SK-N-SH (cell line): ENCODE results near the gene DENND1A. TPM values are rescaled to one million over a fixed set of nuclear protein-coding genes. Genes with fewer than 3 reads are reported as not detected.

Source experiments
- CTCF ChIA-PET: fragments of 300-600, 350-600 bp; formaldehyde crosslinking; extraction: SDS; loops from one replicate; lab custom pipeline; 2021; lab: Yijun Ruan, JAX
- POLR2A ChIA-PET: fragments of 350-600 bp; sonication (Branson Sonifier 250); formaldehyde crosslinking; extraction: SDS; loops from one replicate; lab custom pipeline; 2020; ENCODE audit warnings: antibody characterized with exemption, inconsistent platforms; lab: Yijun Ruan, JAX
- DNase-seq: peaks from one replicate; pipeline ENCODE4 v3.0.0; 2012
- H2AFZ ChIP-seq: fragments of 200-600 bp; sonication (generic); 2 replicates; pipeline ENCODE4 v1.8.1; 2016; ENCODE audit warnings: antibody characterized with exemption, mild to moderate bottlenecking, low read depth
- H3F3A ChIP-seq: fragments of 200-600 bp; sonication (generic); replicated peaks from 2 replicates; pipeline ENCODE3; 2016; ENCODE audit warnings: antibody characterized with exemption, mild to moderate bottlenecking; ENCODE audit not compliant: insufficient read depth
- H3K27ac ChIP-seq, 2 experiments: fragments of 200-500 bp in 1 of 2; fragments of 200-600 bp in 1 of 2; sonication (Bioruptor generic) in 1 of 2; sonication (generic), shearing (Covaris generic) in 1 of 2; 2 replicates each; pipeline versions ENCODE4 v1.5.1 to v1.6.1; 2014 to 2016; ENCODE audit warnings: low read depth in 2 of 2, inconsistent platforms in 1 of 2, low read length in 1 of 2, mild to moderate bottlenecking in 1 of 2, mixed read lengths in 1 of 2
- H3K27me3 ChIP-seq: fragments of 200-600 bp; sonication (generic), shearing (Covaris generic); 2 replicates; pipeline ENCODE4 v1.6.1; 2016; ENCODE audit warnings: mixed run types; ENCODE audit not compliant: insufficient read depth
- H3K36me3 ChIP-seq, 2 experiments: fragments of 200-500 bp in 1 of 2; fragments of 200-600 bp in 1 of 2; sonication (Bioruptor generic) in 1 of 2; sonication (generic) in 1 of 2; replicated peaks in 1 of 2; 2 replicates each; pipeline versions ENCODE3 to v1.5.1; 2014 to 2016; ENCODE audit warnings: low read length in 1 of 2, mild to moderate bottlenecking in 1 of 2; ENCODE audit not compliant: insufficient read depth in 2 of 2, control insufficient read depth in 1 of 2
- H3K4me1 ChIP-seq, 2 experiments: fragments of 200-500 bp in 1 of 2; fragments of 200-600 bp in 1 of 2; sonication (Bioruptor generic) in 1 of 2; sonication (generic), shearing (Covaris generic) in 1 of 2; 2 replicates each; pipeline versions ENCODE4 v1.5.1 to v1.6.1; 2014 to 2016; ENCODE audit warnings: low read depth in 1 of 2, low read length in 1 of 2, mixed run types in 1 of 2; ENCODE audit not compliant: insufficient read depth in 2 of 2, control insufficient read depth in 1 of 2
- H3K4me2 ChIP-seq: fragments of 200-600 bp; sonication (generic), shearing (Covaris generic); 2 replicates; pipeline ENCODE4 v1.6.1; 2017; ENCODE audit warnings: mixed run types
- H3K4me3 ChIP-seq, 2 experiments: fragments of 200-500 bp in 1 of 2; fragments of 200-600 bp in 1 of 2; sonication (Bioruptor generic) in 1 of 2; sonication (generic), shearing (Covaris generic) in 1 of 2; 2 replicates each; pipeline versions ENCODE4 v1.5.1 to v1.8.1; 2014 to 2016; ENCODE audit warnings: low read depth in 2 of 2, inconsistent platforms in 1 of 2, low read length in 1 of 2, mild to moderate bottlenecking in 1 of 2, mixed read lengths in 1 of 2, moderate library complexity in 1 of 2
- H3K79me2 ChIP-seq: fragments of 200-600 bp; sonication (generic); 2 replicates; pipeline ENCODE4 v1.8.1; 2017; ENCODE audit warnings: mild to moderate bottlenecking; ENCODE audit not compliant: insufficient read depth
- H3K9ac ChIP-seq: fragments of 200-600 bp; sonication (generic); 2 replicates; pipeline ENCODE4 v1.6.1; 2017; ENCODE audit warnings: mixed run types
- H3K9me2 ChIP-seq: fragments of 200-600 bp; sonication (generic); 2 replicates; pipeline ENCODE4 v1.6.1; 2017; ENCODE audit warnings: mixed run types
- H3K9me3 ChIP-seq: fragments of 200-600 bp; sonication (generic); 2 replicates; pipeline ENCODE4 v1.6.1; 2017; ENCODE audit warnings: mixed run types, mild to moderate bottlenecking, moderate library complexity
- H4K20me1 ChIP-seq: fragments of 200-600 bp; sonication (generic); 2 replicates; pipeline ENCODE4 v1.6.1; 2017; ENCODE audit warnings: mild to moderate bottlenecking, mixed run types; ENCODE audit not compliant: insufficient read depth
- ELF1 ChIP-seq: IDR thresholded peaks from 2 replicates; pipeline ENCODE4 v1.4.0; 2012
- GATA2 ChIP-seq: sonication (generic); formaldehyde crosslinking; IDR thresholded peaks from 2 replicates; pipeline ENCODE4 v1.5.0; 2020; ENCODE audit warnings: mild to moderate bottlenecking, missing genetic modification reagents
- IRF3 ChIP-seq: fragments of 150-350 bp; IDR thresholded peaks from 2 replicates; pipeline ENCODE4 v1.6.1; 2016; ENCODE audit warnings: mild to moderate bottlenecking, low read depth, low read length
- JUND ChIP-seq: IDR thresholded peaks from 2 replicates; pipeline ENCODE4 v1.4.0; 2012
- MEF2A ChIP-seq: IDR thresholded peaks from 2 replicates; pipeline ENCODE4 v1.4.0; 2012; ENCODE audit warnings: low read depth, borderline replicate concordance
- NRF1 ChIP-seq: IDR thresholded peaks from 2 replicates; pipeline ENCODE4 v1.6.1; 2012; ENCODE audit warnings: low read depth, mild to moderate bottlenecking, low read length
- POLR2AphosphoS5 ChIP-seq: IDR thresholded peaks from 2 replicates; pipeline ENCODE4 v1.6.1; 2012; ENCODE audit warnings: low read depth, low read length
- RAD21 ChIP-seq: IDR thresholded peaks from 2 replicates; pipeline ENCODE4 v1.6.1; 2012; ENCODE audit warnings: mild to moderate bottlenecking, low read length
- RCOR1 ChIP-seq: fragments of 150-350 bp; IDR thresholded peaks from 2 replicates; pipeline ENCODE4 v1.6.1; 2017; ENCODE audit warnings: antibody characterized with exemption, low read length
- RFX5 ChIP-seq: IDR thresholded peaks from 2 replicates; pipeline ENCODE4 v1.6.1; 2012; ENCODE audit warnings: mild to moderate bottlenecking, improper control_type of control experiment, low read length
- RXRA ChIP-seq: IDR thresholded peaks from 2 replicates; pipeline ENCODE4 v1.4.0; 2012; ENCODE audit warnings: low read depth, mild to moderate bottlenecking, borderline replicate concordance
- SMC3 ChIP-seq: IDR thresholded peaks from 2 replicates; pipeline ENCODE4 v1.6.1; 2012; ENCODE audit warnings: low read depth, low read length, improper control_type of control experiment
- TCF12 ChIP-seq: IDR thresholded peaks from 2 replicates; pipeline ENCODE4 v1.4.0; 2012
- WGBS: methylation state at CpG from one replicate; pipeline ENCODE4 v1.1.6; 2017; ENCODE audit warnings: low lambda C conversion rate; 5-methylcytosine and 5-hydroxymethylcytosine counted together
- polyA plus RNA-seq, 3 experiments: library from polyadenylated mRNA; depleted of rRNA; stranded (reverse); fragments of >200 nt; gene quantifications; 2 replicates each; pipeline ENCODE4 v1.2.3, GENCODE V29; 2012
- TF ChIP-seq, protein P1 (sequence below): fragments of 200-600 bp; sonication (generic); IDR thresholded peaks from 2 replicates; pipeline ENCODE4 v1.6.1; 2017; ENCODE audit warnings: antibody characterized with exemption, mild to moderate bottlenecking, moderate library complexity
- TF ChIP-seq, protein P2 (sequence below): IDR thresholded peaks from 2 replicates; pipeline ENCODE4 v1.4.0; 2012; ENCODE audit warnings: low read depth
- TF ChIP-seq, protein P3 (sequence below): IDR thresholded peaks from 2 replicates; pipeline ENCODE4 v1.4.0; 2012; ENCODE audit warnings: low read depth, borderline replicate concordance
- TF ChIP-seq, protein P4 (sequence below): IDR thresholded peaks from 2 replicates; pipeline ENCODE4 v1.4.0; 2012; ENCODE audit warnings: low read depth, borderline replicate concordance

The DENND1A gene
- polyA plus RNA-seq, 1 of the 3 experiments (the other 2 are of a cell fraction), result 25.4 TPM

DNA sequence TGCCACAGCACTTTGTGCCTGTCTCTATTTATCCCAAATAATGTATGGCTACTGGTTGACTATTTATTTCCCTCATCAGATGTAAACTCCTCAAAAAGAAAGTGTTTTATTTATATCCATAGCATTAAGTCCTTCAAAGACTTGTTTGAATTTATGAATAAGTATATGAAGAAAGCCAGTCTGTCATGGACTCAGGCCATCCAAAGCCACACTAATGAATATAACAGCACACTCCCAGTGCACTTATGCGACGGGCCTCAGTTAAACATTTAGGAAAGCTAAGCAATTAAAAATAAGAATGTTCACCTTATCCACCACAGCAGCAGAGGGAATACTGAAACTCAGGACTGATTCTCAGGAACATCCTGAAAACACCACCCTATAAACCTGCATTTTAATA is 77.5 kb downstream of the DENND1A start:
- Histone ChIP-seq H4K20me1 (no peaks in the 10 kb centered on the region), H3K9ac (no peak overlapping the region)
- no peak for TF ChIP-seq RFX5
- TF ChIP-seq GATA2, result no peak
- TF ChIP-seq IRF3, result no peak
- TF ChIP-seq, protein P1, sequence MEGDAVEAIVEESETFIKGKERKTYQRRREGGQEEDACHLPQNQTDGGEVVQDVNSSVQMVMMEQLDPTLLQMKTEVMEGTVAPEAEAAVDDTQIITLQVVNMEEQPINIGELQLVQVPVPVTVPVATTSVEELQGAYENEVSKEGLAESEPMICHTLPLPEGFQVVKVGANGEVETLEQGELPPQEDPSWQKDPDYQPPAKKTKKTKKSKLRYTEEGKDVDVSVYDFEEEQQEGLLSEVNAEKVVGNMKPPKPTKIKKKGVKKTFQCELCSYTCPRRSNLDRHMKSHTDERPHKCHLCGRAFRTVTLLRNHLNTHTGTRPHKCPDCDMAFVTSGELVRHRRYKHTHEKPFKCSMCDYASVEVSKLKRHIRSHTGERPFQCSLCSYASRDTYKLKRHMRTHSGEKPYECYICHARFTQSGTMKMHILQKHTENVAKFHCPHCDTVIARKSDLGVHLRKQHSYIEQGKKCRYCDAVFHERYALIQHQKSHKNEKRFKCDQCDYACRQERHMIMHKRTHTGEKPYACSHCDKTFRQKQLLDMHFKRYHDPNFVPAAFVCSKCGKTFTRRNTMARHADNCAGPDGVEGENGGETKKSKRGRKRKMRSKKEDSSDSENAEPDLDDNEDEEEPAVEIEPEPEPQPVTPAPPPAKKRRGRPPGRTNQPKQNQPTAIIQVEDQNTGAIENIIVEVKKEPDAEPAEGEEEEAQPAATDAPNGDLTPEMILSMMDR, result no peak
- TF ChIP-seq RXRA, result no peak
- no peak for TF ChIP-seq RAD21
- TF ChIP-seq, protein P2, sequence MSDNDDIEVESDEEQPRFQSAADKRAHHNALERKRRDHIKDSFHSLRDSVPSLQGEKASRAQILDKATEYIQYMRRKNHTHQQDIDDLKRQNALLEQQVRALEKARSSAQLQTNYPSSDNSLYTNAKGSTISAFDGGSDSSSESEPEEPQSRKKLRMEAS, result no peak
- TF ChIP-seq, protein P3, sequence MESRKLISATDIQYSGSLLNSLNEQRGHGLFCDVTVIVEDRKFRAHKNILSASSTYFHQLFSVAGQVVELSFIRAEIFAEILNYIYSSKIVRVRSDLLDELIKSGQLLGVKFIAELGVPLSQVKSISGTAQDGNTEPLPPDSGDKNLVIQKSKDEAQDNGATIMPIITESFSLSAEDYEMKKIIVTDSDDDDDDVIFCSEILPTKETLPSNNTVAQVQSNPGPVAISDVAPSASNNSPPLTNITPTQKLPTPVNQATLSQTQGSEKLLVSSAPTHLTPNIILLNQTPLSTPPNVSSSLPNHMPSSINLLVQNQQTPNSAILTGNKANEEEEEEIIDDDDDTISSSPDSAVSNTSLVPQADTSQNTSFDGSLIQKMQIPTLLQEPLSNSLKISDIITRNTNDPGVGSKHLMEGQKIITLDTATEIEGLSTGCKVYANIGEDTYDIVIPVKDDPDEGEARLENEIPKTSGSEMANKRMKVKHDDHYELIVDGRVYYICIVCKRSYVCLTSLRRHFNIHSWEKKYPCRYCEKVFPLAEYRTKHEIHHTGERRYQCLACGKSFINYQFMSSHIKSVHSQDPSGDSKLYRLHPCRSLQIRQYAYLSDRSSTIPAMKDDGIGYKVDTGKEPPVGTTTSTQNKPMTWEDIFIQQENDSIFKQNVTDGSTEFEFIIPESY, result no peak
- no peak for TF ChIP-seq MEF2A
- no peak for TF ChIP-seq TCF12
- no peak for TF ChIP-seq SMC3
- no peak for TF ChIP-seq NRF1
- TF ChIP-seq JUND, result no peak
- TF ChIP-seq, protein P4, sequence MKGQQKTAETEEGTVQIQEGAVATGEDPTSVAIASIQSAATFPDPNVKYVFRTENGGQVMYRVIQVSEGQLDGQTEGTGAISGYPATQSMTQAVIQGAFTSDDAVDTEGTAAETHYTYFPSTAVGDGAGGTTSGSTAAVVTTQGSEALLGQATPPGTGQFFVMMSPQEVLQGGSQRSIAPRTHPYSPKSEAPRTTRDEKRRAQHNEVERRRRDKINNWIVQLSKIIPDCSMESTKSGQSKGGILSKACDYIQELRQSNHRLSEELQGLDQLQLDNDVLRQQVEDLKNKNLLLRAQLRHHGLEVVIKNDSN, result no peak
- no peak for TF ChIP-seq ELF1
- no peak for TF ChIP-seq POLR2AphosphoS5
- TF ChIP-seq RCOR1, result no peak
- TF ChIP-seq, all 33 proteins: peak for 0
- Histone ChIP-seq H3K36me3 (peaks cover 0 to 2% of the 10 kb centered on the region in 2 experiments), H3F3A (no peaks in the 10 kb centered on the region), H3K4me2 (no peak overlapping the region), H3K9me3 (peaks cover 8% of the 10 kb centered on the region; the same call in 1 of the 2 replicates), H3K79me2 (no peaks in the 10 kb centered on the region), H3K9me2 (no peaks in the 10 kb centered on the region), H3K27me3 (no peaks in the 10 kb centered on the region), H3K4me3 (no peak overlapping the region), H3K4me1 (no peaks in the 10 kb centered on the region), H2AFZ (no peak overlapping the region), H3K27ac (no peak overlapping the region)
- 93% methylated on average over 2 of the region's 2 CpGs for WGBS
- no peak for DNase-seq
- ChIA-PET CTCF (interaction anchor here (1.0 to 1.3 kb wide), 2 partner anchors 9 to 541 kb away, joined by 3 to 6 read pairs; no protein-coding TSS in a partner anchor), POLR2A (no interaction called here)
